ENCODE data around the gene GID8.

GID8 gene

DNA sequence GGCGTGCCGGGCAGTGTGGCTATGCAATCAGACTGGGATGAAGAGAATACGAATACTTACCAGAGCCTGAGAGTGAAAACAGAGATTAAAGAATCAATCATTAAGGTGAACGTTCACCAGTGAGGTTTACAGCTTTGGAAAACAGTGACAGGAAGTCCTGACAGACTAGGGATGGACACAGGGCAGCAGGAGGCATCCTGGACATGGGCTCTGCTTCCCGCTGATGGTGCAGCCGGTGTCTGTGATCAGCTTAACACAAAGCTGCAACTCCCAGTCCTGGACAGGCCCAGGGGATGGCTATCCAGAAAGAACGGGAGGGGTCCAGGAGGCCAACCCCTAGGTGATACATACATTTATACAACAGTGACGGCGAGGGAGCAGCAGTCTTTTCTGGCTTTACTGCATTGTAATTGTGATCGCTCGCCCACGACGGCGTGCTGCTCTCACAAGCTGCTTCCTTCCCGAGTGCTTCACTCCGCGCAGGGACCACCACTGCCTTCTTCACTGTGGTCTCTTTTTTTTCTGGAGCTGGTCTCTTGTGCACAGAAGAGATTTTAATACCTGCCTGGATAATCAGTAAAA lies 32.3 kb upstream of the GID8 start:
- DNase-seq (ENCODE audit: low read depth), result no peak

DNA sequence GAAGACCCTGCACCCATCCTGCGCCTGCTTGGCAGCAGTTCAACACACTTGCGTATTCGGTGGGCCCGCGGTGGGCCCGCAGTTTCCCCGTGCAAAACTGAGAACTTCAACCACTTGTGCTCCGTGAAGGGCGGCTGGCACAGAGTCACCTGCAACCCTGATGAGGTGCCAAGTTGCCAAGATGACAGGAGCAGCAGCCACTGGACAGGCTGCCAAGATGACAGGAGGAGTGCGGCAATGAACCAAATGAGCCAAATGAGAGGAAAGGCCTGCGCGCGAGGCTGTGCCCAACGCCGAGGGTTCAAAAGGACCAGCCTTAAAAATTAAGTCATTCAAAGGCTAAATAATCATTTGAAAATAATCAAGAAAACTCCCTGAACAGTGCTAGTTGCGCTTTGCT lies 31.7 kb upstream of the GID8 start:
- no peak for DNase-seq (ENCODE audit: low read depth)

GRCh38 chr20:62906647-62907375 lies 31.1 kb upstream of the GID8 start:
- no peak for DNase-seq (ENCODE audit: low read depth)

GRCh38 chr20:62907384-62908317 lies 30.3 kb upstream of the GID8 start:
- DNase-seq (ENCODE audit: low read depth), result no peak

- no peak for DNase-seq (ENCODE audit: low read depth)
These were observed 28.8 kb upstream of the GID8 start for GRCh38 chr20:62908971-62909791.

DNA sequence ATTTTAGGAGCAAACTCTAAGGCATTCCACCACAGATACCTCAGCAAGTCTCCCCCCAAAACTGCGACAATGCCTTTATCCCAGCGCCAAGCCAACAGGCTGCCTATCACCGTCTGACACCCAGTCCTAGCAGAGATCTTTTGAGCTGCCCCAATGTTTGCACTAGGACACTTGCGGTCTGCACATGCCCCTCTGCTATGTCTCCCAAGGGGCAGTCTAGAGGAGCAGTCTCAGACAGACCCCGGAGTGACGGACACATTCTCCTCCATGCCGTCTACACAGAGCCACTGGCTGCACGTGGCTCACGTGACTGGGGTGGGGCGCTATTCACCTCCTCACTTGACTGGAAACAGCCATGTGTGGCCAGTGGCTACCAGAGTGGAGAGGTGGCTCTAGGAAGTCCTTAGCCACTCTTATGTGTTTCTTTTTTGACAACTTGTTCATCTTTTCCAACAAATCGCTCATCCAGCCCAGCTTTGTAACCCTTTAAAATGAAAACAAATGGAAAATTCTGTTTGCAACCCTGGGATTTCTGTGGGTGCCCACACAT lies 27.7 kb upstream of the GID8 start:
- no peak for DNase-seq (ENCODE audit: low read depth)

- DNase-seq (ENCODE audit: low read depth), result no peak
These were observed 27.0 kb upstream of the GID8 start for GRCh38 chr20:62910777-62911497.

DNA sequence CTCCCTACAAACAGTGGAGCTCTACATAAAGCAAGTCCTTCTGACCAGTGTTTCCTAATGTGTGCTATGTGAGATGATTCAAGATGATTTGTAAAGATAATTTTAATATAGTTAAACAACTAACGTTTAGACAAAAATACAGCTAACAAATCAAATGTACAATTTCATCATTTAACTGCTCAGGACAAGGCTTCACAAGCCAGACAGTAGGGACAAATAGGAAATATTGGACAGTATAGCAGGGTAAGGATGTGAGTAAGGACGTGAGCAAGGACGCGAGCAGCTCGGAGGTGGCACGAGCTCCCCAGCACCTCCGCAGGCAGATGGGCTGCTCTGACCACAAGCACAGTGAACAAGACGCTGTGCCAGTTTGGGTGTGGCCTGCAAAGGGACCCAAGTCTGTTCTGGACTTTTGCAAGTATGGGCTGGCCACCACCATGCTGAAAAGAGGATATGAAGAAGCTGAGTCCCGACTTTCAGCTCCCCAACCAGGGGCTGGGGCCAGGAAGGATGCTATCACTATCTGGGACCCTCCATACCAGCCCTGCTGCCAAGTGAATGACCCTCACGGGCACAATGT lies 26.2 kb upstream of the GID8 start:
- DNase-seq (ENCODE audit: low read depth), result no peak

- no peak for DNase-seq (ENCODE audit: low read depth)
These were observed 24.8 kb upstream of the GID8 start for GRCh38 chr20:62913043-62913630.

GRCh38 chr20:62914436-62914835 lies 23.5 kb upstream of the GID8 start:
- no peak for DNase-seq (ENCODE audit: low read depth)

GRCh38 chr20:62914970-62915457 lies 22.9 kb upstream of the GID8 start:
- no peak for DNase-seq (ENCODE audit: low read depth)

- DNase-seq (ENCODE audit: low read depth), result no peak
These were observed 21.1 kb upstream of the GID8 start for GRCh38 chr20:62916703-62917476.

DNA sequence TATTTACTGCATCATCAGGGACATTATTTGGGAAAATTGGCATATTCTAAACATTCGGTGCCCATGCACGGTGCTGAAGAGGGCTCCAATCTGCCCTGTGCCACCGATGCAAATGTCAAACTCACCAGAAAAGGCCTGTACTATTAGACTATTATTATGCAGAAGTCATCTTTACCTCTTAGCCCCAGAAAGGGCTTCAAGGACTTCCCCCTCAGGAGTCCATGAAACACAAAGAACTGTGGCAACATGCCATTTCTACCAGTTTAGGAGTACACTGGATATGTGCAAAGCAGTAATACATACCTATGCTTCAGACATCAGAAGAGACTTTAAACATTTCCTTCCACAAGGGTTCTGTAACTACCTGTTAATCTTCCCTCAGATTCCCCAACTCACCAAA lies 20.2 kb upstream of the GID8 start:
- DNase-seq (ENCODE audit: low read depth), result no peak

- DNase-seq (ENCODE audit: low read depth), result no peak
These were observed 19.8 kb upstream of the GID8 start for GRCh38 chr20:62918147-62918546.

DNA sequence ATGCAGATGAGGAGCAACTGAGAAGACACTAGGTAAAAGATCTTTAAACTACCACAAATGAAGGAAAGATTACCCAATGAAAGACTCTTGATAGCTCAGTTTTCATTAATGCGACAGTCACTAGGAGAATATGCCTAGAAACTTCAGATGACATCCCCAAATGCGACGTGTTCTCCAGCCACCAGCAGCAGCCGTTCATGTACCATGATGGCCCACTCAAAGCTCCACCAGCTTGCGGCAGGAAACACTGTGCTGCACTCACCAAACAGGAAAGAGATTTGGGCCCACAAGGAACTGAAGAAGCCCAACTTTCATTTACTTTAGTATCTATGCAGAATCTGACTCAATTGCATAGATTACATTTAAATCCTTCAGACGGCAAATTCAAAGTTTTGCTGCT lies 19.1 kb upstream of the GID8 start:
- no peak for DNase-seq (ENCODE audit: low read depth)

DNA sequence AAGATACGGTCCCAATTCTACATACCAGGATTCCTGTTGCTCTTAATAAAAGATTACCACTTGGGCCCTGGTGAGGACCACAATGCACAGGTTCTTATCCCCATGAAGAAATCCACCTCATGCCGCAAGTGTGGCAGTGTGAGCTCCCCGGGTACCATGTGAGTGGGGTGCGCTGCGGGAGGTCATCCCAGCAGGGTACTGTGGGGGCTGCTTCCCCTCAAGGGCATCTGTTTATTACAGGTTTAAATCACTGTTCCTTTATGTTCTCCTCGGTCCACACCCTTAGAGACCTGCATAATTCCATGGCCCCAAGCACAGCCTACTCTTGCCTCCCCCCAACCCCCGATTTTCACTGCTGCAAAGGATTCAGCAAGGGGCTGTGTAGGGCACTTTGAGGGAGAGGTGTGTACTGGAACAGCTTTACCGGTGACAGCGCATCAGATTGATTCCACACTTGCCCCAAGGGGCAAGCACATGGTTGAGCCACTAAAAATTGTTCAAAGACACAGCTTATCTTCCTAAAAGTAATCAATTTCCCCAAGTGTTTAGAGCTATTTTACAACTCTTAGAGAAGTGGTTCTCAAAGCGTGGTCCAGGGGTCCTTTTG lies 17.8 kb upstream of the GID8 start:
- no peak for DNase-seq (ENCODE audit: low read depth)

- DNase-seq (ENCODE audit: low read depth), result peak; percentile 43
These were observed 16.7 kb upstream of the GID8 start for GRCh38 chr20:62921119-62921687.

DNA sequence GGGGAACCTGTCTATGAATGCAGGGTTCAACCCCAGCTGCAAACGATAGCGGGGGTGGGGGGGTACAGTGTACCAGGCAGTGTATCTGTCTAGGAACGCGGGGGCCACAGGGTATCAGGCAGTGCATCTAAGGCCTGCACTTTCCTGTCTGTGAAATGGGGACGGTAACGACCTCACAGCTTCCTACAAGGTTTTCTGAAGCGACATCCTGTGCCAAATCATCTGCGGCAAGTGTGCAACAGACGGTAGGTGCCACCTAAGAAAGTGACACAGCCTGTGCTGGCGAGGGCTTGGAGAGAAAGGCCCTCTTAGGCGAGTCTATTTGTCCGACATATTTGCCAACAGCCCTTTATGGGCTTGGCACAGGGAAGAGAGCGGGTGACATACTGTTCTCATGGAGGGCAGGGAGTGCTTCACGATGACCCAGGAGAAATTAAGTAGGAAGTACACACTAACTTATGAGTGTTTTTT lies 15.5 kb upstream of the GID8 start:
- DNase-seq (ENCODE audit: low read depth), result no peak

Measured in activated gamma-delta T cell treated with anti-CD3 and anti-CD28 coated beads, Interleukin-2, amount 50 U/mL, for 16 hours (primary cell).